ENCODE data around the gene C5orf34.

DNA sequence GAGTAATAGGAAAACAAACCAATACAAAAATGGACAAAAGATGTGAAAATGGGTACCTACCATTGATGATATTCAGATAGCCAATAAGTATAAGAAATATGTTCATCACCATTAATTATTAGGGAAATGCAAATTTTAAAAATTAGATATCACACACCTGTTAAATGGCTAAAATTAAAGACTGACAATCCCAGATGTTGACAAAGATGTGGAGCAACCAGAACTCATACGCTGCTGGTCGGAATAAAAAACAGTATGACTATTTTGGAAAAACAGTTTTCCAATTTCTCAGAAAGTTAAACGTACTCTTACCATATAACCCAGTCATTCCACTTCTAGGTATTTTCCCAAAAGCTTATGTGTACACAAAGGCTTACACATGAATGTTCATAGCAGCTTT, 58.4 kb downstream of the C5orf34 start:
- TF ChIP-seq NFE2L1 (tag; IDR thresholded peaks at IDR 0.05; ENCODE audit: borderline replicate concordance, low read depth) (no peak), CGGBP1 (CRISPR knock-in tag; IDR thresholded peaks at IDR 0.05) (no peak)

All from K562 (cell line).